HG02588 (cell line): ENCODE results near the gene REXO4.
"Not testable (repeated sequence)": the region's sequence is repeated elsewhere in the genome, so short reads cannot be mapped to it uniquely, and the experiment has no call there.

Experiments used
- ATAC-seq: cut with Tn5 transposase; IDR thresholded peaks from one replicate; pipeline ENCODE4 v1.9.1; 2021; ENCODE audit warnings: mild to moderate bottlenecking, moderate library complexity; ENCODE audit not compliant: unreplicated experiment

REXO4 gene

DNA sequence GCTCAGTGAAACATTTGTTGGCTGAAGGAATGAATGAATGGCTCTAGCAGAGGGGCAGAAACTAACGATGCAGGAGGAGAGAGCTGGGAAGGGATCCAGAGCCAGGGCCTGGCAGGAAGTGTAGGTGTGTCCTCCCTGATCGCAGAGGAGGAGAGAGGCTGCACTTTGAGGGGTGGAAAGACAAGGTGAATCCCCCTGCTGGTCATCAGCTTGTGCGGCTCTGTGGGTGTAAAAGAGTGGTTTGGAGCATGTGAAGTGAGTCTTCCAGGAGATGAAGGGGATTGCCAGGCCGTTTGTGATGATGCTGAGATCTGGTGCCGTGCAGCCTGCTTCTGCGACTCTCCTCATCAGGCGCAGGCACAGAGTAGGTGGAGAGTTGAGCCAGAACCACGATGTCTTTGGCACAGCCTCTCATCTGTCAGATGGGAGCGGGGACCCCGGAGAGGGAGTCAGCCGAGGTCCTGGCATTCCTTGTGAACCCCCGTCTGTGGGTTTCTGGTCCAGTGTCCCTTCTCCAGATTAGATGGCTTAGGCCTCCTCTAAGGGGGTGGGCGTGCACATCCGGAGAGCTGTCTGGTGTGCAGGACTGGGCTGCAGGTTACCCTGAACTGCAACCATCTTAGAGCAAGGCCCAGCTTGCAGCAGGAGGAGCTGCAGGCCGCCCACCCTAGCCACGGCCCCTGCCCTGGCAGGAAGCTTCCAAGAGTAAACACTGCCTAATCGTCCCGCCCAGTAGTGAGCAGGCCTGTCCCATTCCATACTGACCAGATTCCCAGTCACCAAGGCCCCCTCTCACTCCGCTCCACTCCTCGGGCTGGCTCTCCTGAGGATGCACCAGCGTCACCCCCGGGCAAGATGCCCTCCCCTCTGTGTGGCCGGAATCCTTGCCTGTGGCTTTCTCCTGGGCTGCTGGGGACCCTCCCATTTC, 4.1 kb upstream of the REXO4 start, which contains the start of gene ADAMTS13:
ADAMTS13 (plus strand) TSS at position 753 of the 928 bp plus-strand sequence; CDS start at position 830, 77 bp downstream.
- no peak for ATAC-seq

DNA sequence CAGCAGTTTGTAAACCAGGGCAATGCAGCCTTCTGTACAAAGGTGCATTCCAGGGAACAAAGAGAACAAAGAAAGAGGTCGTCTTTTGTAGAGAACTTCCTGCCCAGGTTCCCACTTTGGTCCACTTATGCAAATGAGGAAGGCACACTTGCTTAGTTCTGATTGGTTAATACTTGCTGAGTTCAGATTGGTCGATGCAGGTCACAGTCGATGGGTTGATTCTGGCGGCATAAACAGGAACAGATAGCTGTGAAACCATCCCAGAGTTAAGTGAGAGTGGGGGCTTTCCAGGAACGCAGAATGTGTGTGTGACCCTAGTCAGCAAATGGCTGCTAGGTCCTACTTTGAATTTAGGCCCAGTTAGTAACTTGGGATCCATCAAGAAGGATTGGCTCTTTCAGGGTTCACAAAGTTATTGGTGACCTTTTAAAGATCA, 2.6 kb upstream of the REXO4 start:
- ATAC-seq = no peak

DNA sequence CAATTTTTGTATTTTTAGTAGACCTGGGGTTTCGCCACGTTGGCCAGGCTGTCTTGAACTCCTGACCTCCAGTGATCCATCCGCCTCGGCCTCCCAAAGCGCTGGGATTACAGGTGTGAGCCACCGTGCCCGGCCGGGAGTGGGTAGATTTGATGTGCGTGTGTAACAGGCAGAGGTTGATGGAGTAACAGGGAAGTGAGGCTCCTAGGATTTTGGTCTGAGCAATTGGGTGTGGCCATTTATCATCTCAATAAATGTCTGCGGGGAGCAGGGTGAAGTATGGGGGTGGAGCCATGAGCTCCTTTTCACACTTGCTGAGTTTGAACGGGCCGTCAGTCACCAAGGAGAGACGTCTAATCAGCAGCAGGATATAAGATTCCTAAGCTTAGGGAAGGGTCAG, 1.2 kb upstream of the REXO4 start:
- no peak for ATAC-seq

DNA sequence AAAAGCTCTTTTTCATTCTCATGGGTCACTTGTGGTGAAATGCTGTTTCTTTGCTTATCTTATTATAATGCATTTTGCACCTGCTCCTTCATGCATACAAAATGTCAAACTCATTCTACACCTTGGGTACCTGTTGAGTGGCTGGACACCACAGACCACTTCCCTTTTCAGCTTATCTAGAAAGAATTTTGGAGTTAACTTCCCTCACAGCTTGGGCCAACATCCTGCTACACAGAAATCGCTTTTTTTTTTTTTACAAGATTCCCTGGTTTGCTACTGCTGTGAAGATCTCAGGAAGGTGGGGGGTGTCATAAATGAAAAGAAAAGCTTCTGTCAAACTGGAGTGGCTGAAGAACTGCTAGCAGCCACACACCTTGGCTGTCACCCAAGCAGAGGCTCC, 2.6 kb downstream of the REXO4 start:
- no peak for ATAC-seq

DNA sequence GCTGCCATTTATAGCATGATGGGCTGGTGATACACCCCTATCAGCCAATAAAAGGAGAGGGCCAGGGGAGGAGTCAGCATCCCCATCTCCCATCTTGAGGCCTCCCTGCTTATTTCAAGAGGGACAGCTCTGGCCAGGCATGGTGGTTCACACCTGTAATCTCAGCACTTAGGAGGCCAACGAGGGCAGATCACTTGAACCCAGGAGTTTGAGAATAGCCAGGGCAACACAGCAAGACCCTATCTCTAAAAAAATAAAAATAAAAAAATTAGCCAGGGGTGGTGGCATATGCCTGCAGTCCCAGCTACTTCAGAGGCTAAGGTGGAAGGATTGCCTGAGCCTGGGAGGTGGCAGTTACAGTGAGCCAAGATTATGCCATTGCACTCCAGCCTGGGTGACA, 9.8 kb downstream of the REXO4 start:
- ATAC-seq = no peak

DNA sequence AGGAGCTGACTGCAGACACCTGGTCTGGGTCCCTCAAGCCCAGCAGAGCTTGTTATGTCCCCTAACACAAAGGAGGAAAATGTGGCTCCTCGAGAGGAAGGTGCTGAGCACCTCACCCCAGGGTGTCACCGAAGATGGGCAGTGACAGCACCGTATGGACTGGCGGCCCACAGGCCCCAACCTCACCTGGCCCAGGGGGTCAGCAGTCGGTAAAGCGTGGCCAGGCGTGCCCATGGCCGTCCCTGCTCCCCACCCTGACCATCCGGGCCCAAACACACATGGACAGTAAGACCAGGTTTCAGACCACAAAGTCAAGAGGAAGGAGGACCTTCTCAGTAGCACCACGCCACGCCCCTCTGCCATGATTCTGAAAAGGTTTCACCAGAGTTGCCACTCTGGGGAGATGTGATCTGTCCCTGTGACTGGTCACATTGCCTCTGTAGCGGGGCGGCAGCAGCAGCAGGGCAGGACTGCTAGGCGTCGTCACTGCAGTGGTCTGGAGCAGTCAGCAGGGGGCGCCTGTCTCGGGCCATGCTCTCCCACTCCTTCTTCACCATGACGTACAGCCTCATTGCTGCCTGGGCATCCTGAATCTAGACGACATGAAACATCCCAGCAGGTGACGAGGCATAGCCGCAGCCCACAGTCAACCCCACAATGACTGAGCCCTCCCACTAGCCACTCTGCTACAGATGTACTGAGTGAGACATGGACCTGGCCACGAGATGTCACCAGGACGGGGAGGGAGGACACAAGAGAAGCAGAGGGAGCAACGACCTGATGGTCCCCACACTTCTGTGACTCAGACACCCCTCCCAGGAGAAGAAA, 11.1 kb downstream of the REXO4 start:
- no peak for ATAC-seq

- no peak for ATAC-seq
Observed at GRCh38 chr9:133405508-133406438, 12.0 kb downstream of the REXO4 start.

DNA sequence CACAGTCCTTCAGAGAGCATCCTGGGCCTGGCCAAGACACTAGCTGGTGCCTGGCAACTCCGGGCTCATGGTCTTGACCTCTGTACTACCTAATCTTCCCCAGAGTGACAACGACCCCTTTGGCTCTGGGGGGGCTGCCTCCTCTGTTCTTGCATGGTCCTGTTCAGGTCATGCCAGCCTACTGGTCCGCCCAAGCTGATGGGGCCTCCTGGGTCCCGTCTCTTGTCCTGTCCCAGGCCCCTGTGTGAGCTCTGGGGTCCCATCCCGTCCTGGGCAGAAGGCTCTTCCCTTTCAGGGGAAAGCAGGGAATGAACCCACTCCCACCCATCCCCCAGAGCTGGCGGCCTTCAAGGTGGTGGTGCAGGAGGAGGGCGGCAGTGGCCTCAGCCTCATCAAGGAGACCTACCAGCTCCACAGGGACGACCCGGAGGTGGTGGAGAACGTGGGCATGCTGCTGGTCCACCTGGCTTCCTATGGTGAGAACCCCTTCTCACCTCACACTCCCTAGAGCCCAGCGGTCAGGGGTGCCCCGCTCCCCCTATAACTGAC, 13.3 kb downstream of the REXO4 start:
- ATAC-seq = no peak

DNA sequence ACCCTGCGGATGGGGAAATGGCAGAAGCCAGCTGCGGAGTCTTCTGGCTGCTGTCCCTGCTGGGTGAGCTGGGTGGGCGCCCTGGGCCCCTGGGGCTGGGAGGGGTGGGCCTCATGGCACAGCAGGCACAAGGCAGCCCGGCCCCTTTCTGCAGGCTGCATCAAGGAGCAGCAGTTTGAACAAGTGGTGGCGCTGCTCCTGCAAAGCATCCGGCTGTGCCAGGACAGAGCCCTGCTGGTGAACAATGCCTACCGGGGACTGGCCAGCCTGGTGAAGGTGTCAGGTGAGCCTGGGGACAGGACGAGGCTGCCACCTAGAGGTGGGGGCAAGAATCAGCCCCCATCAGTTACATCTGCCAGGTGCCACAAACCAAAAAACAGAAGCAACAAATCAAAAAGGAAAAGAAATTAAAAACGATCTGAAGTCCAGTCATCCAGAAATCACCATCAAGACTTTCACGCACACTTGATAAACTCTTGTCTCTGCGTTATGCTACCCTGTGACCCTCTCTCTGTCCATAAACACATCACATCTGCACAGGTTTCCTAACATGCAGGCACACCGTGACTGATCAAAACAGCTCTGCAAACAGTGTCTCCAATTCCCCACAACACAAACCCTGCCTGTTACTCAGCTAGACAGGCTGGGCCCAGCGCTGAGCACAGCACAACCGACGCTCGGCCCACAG, 13.9 kb downstream of the REXO4 start:
- ATAC-seq = no peak

DNA sequence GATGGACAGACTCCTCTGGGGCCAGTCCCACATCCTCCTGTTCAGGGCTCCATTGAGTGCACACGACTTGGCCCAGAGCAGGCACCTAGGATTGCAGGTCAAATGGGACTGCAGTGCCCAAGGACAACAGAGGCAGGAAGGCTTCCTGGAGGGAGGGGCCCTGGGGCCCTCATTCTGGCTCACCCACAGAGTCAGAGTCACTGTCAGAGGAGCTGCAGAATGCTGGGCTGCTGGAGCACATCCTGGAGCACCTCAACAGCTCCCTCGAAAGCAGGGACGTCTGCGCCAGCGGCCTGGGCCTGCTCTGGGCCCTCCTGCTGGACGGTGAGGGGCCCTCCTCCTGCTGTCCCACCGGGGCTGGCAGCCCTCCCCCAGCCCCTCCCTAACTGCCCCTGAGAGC, 15.1 kb downstream of the REXO4 start:
- no peak for ATAC-seq

DNA sequence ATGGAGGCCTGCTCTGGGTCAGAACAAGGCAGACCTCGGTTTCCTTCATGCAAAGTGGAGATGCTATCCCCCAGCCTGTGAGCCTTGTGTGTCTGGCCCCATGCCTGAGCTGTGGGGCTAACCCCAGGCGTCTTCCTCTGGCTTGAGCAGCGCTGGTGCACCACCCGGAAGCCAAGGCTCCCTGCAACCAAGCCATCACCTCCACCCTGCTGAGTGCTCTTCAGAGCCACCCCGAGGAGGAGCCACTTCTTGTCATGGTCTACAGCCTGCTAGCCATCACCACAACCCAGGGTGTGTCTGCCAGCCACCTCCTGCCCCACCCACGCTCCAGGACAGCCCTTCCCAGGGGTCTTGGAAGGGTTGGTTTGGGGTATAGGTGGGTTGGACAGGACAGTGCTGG, 16.2 kb downstream of the REXO4 start:
- no peak for ATAC-seq

GRCh38 chr9:133400292-133400691, 17.5 kb downstream of the REXO4 start:
- ATAC-seq = no peak

DNA sequence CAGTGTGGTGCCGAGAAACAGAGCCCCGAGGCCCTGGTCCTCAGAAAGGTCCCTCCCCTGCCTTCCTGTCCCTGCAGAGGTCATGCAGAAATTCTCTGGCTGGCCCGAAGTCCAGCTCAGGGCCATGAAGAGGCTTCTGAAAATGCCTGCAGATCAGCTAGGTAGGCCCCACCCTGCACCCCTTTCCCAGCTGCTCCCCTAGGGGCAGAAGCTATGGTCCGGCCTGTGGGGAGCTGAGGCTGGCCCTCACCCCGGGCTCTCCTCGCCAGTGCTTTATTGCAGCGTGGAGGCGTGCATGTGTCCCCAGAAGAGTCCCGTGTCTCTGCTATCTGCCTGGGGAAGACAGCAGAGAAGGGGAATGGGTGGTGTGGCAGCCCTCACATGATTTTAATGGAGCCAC, 19.9 kb downstream of the REXO4 start:
- no peak for ATAC-seq

GRCh38 chr9:133397370-133397769, 20.4 kb downstream of the REXO4 start:
- no peak for ATAC-seq

- no peak for ATAC-seq
Observed at GRCh38 chr9:133396952-133397351, 20.9 kb downstream of the REXO4 start.

DNA sequence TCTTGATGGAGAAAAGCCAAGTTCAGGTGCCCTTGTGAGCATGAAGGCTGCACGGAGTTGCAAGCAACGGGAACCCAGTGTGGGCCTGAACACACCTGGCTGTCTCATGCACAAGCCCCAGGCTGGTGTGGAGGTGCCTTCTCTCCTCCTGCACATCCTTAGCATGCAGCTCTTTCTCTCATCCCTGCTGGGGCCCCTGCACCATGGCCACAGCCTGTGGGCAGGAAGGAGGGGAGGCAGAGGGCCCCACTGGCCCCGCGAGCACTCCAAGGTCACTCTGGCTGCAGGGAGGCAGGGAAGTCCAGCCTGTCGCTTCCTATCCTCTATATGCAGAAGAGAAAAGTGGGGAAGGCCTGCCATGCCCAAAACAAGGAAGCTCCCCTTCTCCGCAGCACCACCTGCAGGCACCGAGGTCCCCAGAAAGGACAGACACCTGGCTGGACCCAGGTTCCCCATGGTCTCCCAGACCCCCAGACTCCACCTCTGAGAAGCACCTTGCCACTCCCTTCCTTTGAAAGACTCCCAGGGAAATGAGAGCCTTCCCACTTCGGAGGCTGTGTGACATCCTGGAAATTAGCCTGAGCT, 23.0 kb downstream of the REXO4 start:
- no peak for ATAC-seq

DNA sequence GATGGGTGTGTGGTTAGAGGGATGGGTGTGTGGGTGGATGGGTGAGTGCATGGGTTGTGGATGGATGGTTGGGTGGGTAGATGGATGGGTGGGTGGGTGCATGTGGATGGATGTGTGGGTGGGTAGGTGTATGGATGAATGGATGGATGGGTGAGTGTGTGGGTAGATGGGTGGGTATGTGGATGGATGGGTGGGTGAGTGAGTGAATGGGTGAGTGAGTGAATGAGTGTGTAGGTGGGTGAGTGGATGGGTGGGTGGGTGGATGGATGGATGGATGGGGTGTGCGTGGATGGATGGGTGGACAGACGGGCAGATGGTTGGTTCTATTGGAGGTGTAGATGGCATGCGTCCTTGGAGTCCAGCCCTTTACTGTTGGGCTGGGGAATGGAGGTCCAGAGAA, 24.4 kb downstream of the REXO4 start:
- no peak for ATAC-seq

DNA sequence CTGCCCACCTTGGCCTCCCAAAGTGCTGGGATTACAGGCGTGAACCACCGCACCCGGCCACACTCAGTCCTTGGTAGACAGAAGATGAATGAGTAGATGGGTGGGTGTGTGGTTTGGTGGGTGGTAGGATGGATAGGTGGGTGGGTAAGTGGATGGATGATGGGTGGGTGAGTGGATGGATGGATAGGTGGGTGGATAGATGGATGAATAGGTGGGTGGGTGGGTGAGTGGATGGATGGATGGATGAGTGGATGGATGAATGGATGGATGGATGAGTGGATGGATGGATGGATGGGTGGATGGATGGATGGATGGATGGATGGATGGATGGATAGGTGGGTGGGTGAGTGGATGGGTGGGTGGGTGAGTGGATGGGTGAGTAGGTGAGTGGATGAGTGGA, 25.5 kb downstream of the REXO4 start:
- not testable (repeated sequence) for ATAC-seq

- not testable (repeated sequence) for ATAC-seq
Observed at GRCh38 chr9:133391449-133391848, 26.4 kb downstream of the REXO4 start.
